ENCODE data around the gene ABCB4.

Gene ABCB4

GRCh38 chr7:87456247-87456646 lies 19.2 kb downstream of the ABCB4 start:
- WGBS: 35% methylated on average over 2 of the region's 2 CpGs
- H3K27me3 ChIP-seq (ENCODE audit: insufficient read depth, low read length): no peaks in the 10 kb centered on the region
- no peak overlapping the region for H3K27ac ChIP-seq (ENCODE audit: low read depth, low read length)
- H3K9me3 ChIP-seq (ENCODE audit: insufficient read depth, low read depth, low read length): no peaks in the 10 kb centered on the region
- H3K4me1 ChIP-seq (ENCODE audit: insufficient read depth, low read length): no peaks in the 10 kb centered on the region
- H3K4me3 ChIP-seq (ENCODE audit: low read length): no peak overlapping the region
- no peaks in the 10 kb centered on the region for H3K36me3 ChIP-seq (ENCODE audit: insufficient read depth, low read length)
- no peak overlapping the region for H3K9ac ChIP-seq (ENCODE audit: low read depth, low read length)

GRCh38 chr7:87452279-87452678 lies 23.2 kb downstream of the ABCB4 start:
- Histone ChIP-seq H3K9ac (ENCODE audit: low read depth, low read length) (no peak overlapping the region), H3K27ac (ENCODE audit: low read depth, low read length) (no peak overlapping the region), H3K4me3 (ENCODE audit: low read length) (no peak overlapping the region), H3K27me3 (ENCODE audit: insufficient read depth, low read length) (no peaks in the 10 kb centered on the region), H3K4me1 (ENCODE audit: insufficient read depth, low read length) (peaks cover 3% of the 10 kb centered on the region; the same call in 1 of the 2 replicates), H3K36me3 (ENCODE audit: insufficient read depth, low read length) (no peaks in the 10 kb centered on the region), H3K9me3 (ENCODE audit: insufficient read depth, low read depth, low read length) (no peaks in the 10 kb centered on the region)
- WGBS: 85% methylated on average over 2 of the region's 4 CpGs

- peaks cover 3% of the 10 kb centered on the region; the same call in 1 of the 2 replicates for H3K4me1 ChIP-seq (ENCODE audit: insufficient read depth, low read length)
- no peak overlapping the region for H3K27ac ChIP-seq (ENCODE audit: low read depth, low read length)
- no peaks in the 10 kb centered on the region for H3K27me3 ChIP-seq (ENCODE audit: insufficient read depth, low read length)
- no peaks in the 10 kb centered on the region for H3K36me3 ChIP-seq (ENCODE audit: insufficient read depth, low read length)
- no peaks in the 10 kb centered on the region for H3K9me3 ChIP-seq (ENCODE audit: insufficient read depth, low read depth, low read length)
- over 99% methylated on average over 4 of the region's 4 CpGs for WGBS
- H3K9ac ChIP-seq (ENCODE audit: low read depth, low read length): no peak overlapping the region
- H3K4me3 ChIP-seq (ENCODE audit: low read length): no peak overlapping the region
These were observed 24.3 kb downstream of the ABCB4 start for GRCh38 chr7:87451187-87451586.

- Histone ChIP-seq H3K27ac (ENCODE audit: low read depth, low read length) (no peak overlapping the region), H3K9me3 (ENCODE audit: insufficient read depth, low read depth, low read length) (no peaks in the 10 kb centered on the region), H3K36me3 (ENCODE audit: insufficient read depth, low read length) (no peaks in the 10 kb centered on the region), H3K9ac (ENCODE audit: low read depth, low read length) (no peak overlapping the region), H3K27me3 (ENCODE audit: insufficient read depth, low read length) (no peaks in the 10 kb centered on the region), H3K4me1 (ENCODE audit: insufficient read depth, low read length) (peaks cover 3% of the 10 kb centered on the region; the same call in 1 of the 2 replicates), H3K4me3 (ENCODE audit: low read length) (no peak overlapping the region)
- 97% methylated on average over 1 of the region's 1 CpG for WGBS
These were observed 24.8 kb downstream of the ABCB4 start for GRCh38 chr7:87450706-87451105.

- Histone ChIP-seq H3K9me3 (ENCODE audit: insufficient read depth, low read depth, low read length) (no peaks in the 10 kb centered on the region), H3K27me3 (ENCODE audit: insufficient read depth, low read length) (no peaks in the 10 kb centered on the region), H3K27ac (ENCODE audit: low read depth, low read length) (no peak overlapping the region), H3K4me3 (ENCODE audit: low read length) (no peak overlapping the region), H3K36me3 (ENCODE audit: insufficient read depth, low read length) (no peaks in the 10 kb centered on the region), H3K9ac (ENCODE audit: low read depth, low read length) (no peak overlapping the region), H3K4me1 (ENCODE audit: insufficient read depth, low read length) (peaks cover 3% of the 10 kb centered on the region; the same call in 1 of the 2 replicates)
- WGBS: 93% methylated on average over 7 of the region's 7 CpGs
These were observed 27.1 kb downstream of the ABCB4 start for GRCh38 chr7:87448388-87448787.

GRCh38 chr7:87447116-87447635 lies 28.3 kb downstream of the ABCB4 start:
- Histone ChIP-seq H3K36me3 (ENCODE audit: insufficient read depth, low read length) (no peaks in the 10 kb centered on the region), H3K27me3 (ENCODE audit: insufficient read depth, low read length) (no peaks in the 10 kb centered on the region), H3K4me1 (ENCODE audit: insufficient read depth, low read length) (peaks cover 3% of the 10 kb centered on the region; the same call in 1 of the 2 replicates), H3K4me3 (ENCODE audit: low read length) (no peak overlapping the region), H3K27ac (ENCODE audit: low read depth, low read length) (no peak overlapping the region), H3K9ac (ENCODE audit: low read depth, low read length) (no peak overlapping the region), H3K9me3 (ENCODE audit: insufficient read depth, low read depth, low read length) (no peaks in the 10 kb centered on the region)
- WGBS: 95% methylated on average over 4 of the region's 4 CpGs

GRCh38 chr7:87445897-87446296 lies 29.6 kb downstream of the ABCB4 start:
- Histone ChIP-seq H3K27ac (ENCODE audit: low read depth, low read length) (no peak overlapping the region), H3K4me1 (ENCODE audit: insufficient read depth, low read length) (peaks cover 3% of the 10 kb centered on the region; the same call in 1 of the 2 replicates), H3K9me3 (ENCODE audit: insufficient read depth, low read depth, low read length) (no peaks in the 10 kb centered on the region), H3K27me3 (ENCODE audit: insufficient read depth, low read length) (no peaks in the 10 kb centered on the region), H3K9ac (ENCODE audit: low read depth, low read length) (no peak overlapping the region), H3K4me3 (ENCODE audit: low read length) (no peak overlapping the region), H3K36me3 (ENCODE audit: insufficient read depth, low read length) (no peaks in the 10 kb centered on the region)
- 77% methylated on average over 3 of the region's 4 CpGs for WGBS

GRCh38 chr7:87435546-87435945 lies 39.9 kb downstream of the ABCB4 start:
- Histone ChIP-seq H3K9me3 (ENCODE audit: insufficient read depth, low read depth, low read length) (no peaks in the 10 kb centered on the region), H3K4me1 (ENCODE audit: insufficient read depth, low read length) (peaks cover 5% of the 10 kb centered on the region)

GRCh38 chr7:87432536-87432935 lies 42.9 kb downstream of the ABCB4 start:
- H3K9me3 ChIP-seq (ENCODE audit: insufficient read depth, low read depth, low read length): no peaks in the 10 kb centered on the region
- H3K36me3 ChIP-seq (ENCODE audit: insufficient read depth, low read length): no peaks in the 10 kb centered on the region
- H3K27ac ChIP-seq (ENCODE audit: low read depth, low read length): no peak overlapping the region
- no peak overlapping the region for H3K9ac ChIP-seq (ENCODE audit: low read depth, low read length)
- no peaks in the 10 kb centered on the region for H3K27me3 ChIP-seq (ENCODE audit: insufficient read depth, low read length)
- WGBS: 95% methylated on average over 2 of the region's 2 CpGs
- H3K4me3 ChIP-seq (ENCODE audit: low read length): no peak overlapping the region
- no peaks in the 10 kb centered on the region for H3K4me1 ChIP-seq (ENCODE audit: insufficient read depth, low read length)

More at GRCh38 chr7:87435546-87435945, 39.9 kb downstream of the ABCB4 start:
- no peak overlapping the region for H3K27ac ChIP-seq (ENCODE audit: low read depth, low read length)
- H3K27me3 ChIP-seq (ENCODE audit: insufficient read depth, low read length): no peaks in the 10 kb centered on the region
- no peak overlapping the region for H3K9ac ChIP-seq (ENCODE audit: low read depth, low read length)
- no peak overlapping the region for H3K4me3 ChIP-seq (ENCODE audit: low read length)
- H3K36me3 ChIP-seq (ENCODE audit: insufficient read depth, low read length): no peaks in the 10 kb centered on the region

- Histone ChIP-seq H3K9me3 (ENCODE audit: insufficient read depth, low read depth, low read length) (no peaks in the 10 kb centered on the region), H3K36me3 (ENCODE audit: insufficient read depth, low read length) (no peaks in the 10 kb centered on the region), H3K4me3 (ENCODE audit: low read length) (no peak overlapping the region), H3K27ac (ENCODE audit: low read depth, low read length) (no peak overlapping the region), H3K4me1 (ENCODE audit: insufficient read depth, low read length) (no peaks in the 10 kb centered on the region), H3K9ac (ENCODE audit: low read depth, low read length) (no peak overlapping the region), H3K27me3 (ENCODE audit: insufficient read depth, low read length) (no peaks in the 10 kb centered on the region)
- WGBS: 95% methylated on average over 3 of the region's 3 CpGs
These were observed 48.2 kb downstream of the ABCB4 start for GRCh38 chr7:87427288-87427687.

- H3K36me3 ChIP-seq (ENCODE audit: insufficient read depth, low read length): no peaks in the 10 kb centered on the region
- WGBS: 90% methylated on average over 3 of the region's 3 CpGs
These were observed 49.3 kb downstream of the ABCB4 start for GRCh38 chr7:87426160-87426559.

GRCh38 chr7:87424075-87424474 lies 51.4 kb downstream of the ABCB4 start:
- Histone ChIP-seq H3K9me3 (ENCODE audit: insufficient read depth, low read depth, low read length) (no peaks in the 10 kb centered on the region), H3K27ac (ENCODE audit: low read depth, low read length) (no peak overlapping the region), H3K27me3 (ENCODE audit: insufficient read depth, low read length) (no peaks in the 10 kb centered on the region), H3K36me3 (ENCODE audit: insufficient read depth, low read length) (no peaks in the 10 kb centered on the region), H3K9ac (ENCODE audit: low read depth, low read length) (no peak overlapping the region), H3K4me1 (ENCODE audit: insufficient read depth, low read length) (no peaks in the 10 kb centered on the region), H3K4me3 (ENCODE audit: low read length) (no peak overlapping the region)
- 92% methylated on average over 5 of the region's 5 CpGs for WGBS

More at GRCh38 chr7:87426160-87426559, 49.3 kb downstream of the ABCB4 start:
- Histone ChIP-seq H3K9ac (ENCODE audit: low read depth, low read length) (no peak overlapping the region), H3K9me3 (ENCODE audit: insufficient read depth, low read depth, low read length) (no peaks in the 10 kb centered on the region), H3K4me3 (ENCODE audit: low read length) (no peak overlapping the region), H3K27me3 (ENCODE audit: insufficient read depth, low read length) (no peaks in the 10 kb centered on the region), H3K4me1 (ENCODE audit: insufficient read depth, low read length) (no peaks in the 10 kb centered on the region), H3K27ac (ENCODE audit: low read depth, low read length) (no peak overlapping the region)
